GM19463 (cell line): Measurements from ENCODE around the gene VAMP2.
"Not testable (repeated sequence)": the region's sequence is repeated elsewhere in the genome, so short reads cannot be mapped to it uniquely, and the experiment has no call there.

Source experiments
- ATAC-seq: cut with Tn5 transposase; IDR thresholded peaks from one replicate; pipeline ENCODE4 v1.9.1; 2021; ENCODE audit warnings: mild to moderate bottlenecking, moderate library complexity; ENCODE audit not compliant: unreplicated experiment

The VAMP2 gene

GRCh38 chr17:8176197-8176940 lies 13.6 kb upstream of the VAMP2 start, which contains the start of gene TMEM107:
TSS of gene TMEM107 (minus strand) at chr17:8176380. CDS start at chr17:8176286, 94 bp downstream.
- ATAC-seq, result no peak

- ATAC-seq, result no peak
These were observed 13.0 kb upstream of the VAMP2 start for GRCh38 chr17:8175795-8176196.

GRCh38 chr17:8173871-8174322 lies 11.1 kb upstream of the VAMP2 start:
- no peak for ATAC-seq

- peak; percentile 60 for ATAC-seq
These were observed 10.5 kb upstream of the VAMP2 start for GRCh38 chr17:8173056-8173870.

- ATAC-seq, result not testable (repeated sequence)
These were observed 7.4 kb upstream of the VAMP2 start for GRCh38 chr17:8170186-8170585.

GRCh38 chr17:8167526-8167925 lies 4.8 kb upstream of the VAMP2 start:
- no peak for ATAC-seq

- no peak for ATAC-seq
These were observed 4.0 kb upstream of the VAMP2 start for GRCh38 chr17:8166731-8167130.

- no peak for ATAC-seq
These were observed 2.0 kb upstream of the VAMP2 start for GRCh38 chr17:8164815-8165131.

GRCh38 chr17:8163978-8164814 lies 1.4 kb upstream of the VAMP2 start:
- no peak for ATAC-seq

GRCh38 chr17:8162997-8163977 lies 539 bp upstream of the VAMP2 start:
- no peak for ATAC-seq

- no peak for ATAC-seq
These were observed 1.2 kb downstream of the VAMP2 start for GRCh38 chr17:8161289-8162232.

GRCh38 chr17:8160741-8161221 lies 2.0 kb downstream of the VAMP2 start:
- no peak for ATAC-seq

GRCh38 chr17:8160224-8160577 lies 2.5 kb downstream of the VAMP2 start:
- ATAC-seq, result no peak

GRCh38 chr17:8159459-8160223 lies 3.1 kb downstream of the VAMP2 start:
- no peak for ATAC-seq

GRCh38 chr17:8159032-8159400 lies 3.7 kb downstream of the VAMP2 start:
- no peak for ATAC-seq

- ATAC-seq, result no peak
These were observed 4.3 kb downstream of the VAMP2 start for GRCh38 chr17:8158267-8159031.

GRCh38 chr17:8156246-8156992 lies 6.3 kb downstream of the VAMP2 start:
- ATAC-seq, result peak; percentile 80
